Sigmoid colon (tissue), 7 donors: ENCODE data around the gene PLPP6. TPM values are rescaled to one million over a fixed set of nuclear protein-coding genes. Genes with fewer than 3 reads are reported as not detected.
A peak's percentile ranks its signal among the peaks of the same experiment; 100 is the strongest.

Experiments used
- DNase-seq: peaks from one replicate; pipeline ENCODE4 v3.0.0-alpha.2; 2019
- H3K27ac ChIP-seq, 4 donors: fragments of 200-600 bp; sonication (generic); one replicate each; pipeline ENCODE4 v1.5.1; 2016 to 2019; ENCODE audit warnings: mild to moderate bottlenecking in 1 of 4
- H3K27me3 ChIP-seq, 3 donors: fragments of 200-600 bp; sonication (generic); one replicate each; pipeline ENCODE4 v1.5.1; 2019; ENCODE audit warnings: mild to moderate bottlenecking in 1 of 3
- H3K36me3 ChIP-seq, 4 donors: fragments of 200-600 bp; sonication (generic); one replicate each; pipeline ENCODE4 v1.5.1; 2016 to 2019
- H3K4me1 ChIP-seq, 4 donors: fragments of 200-600 bp; sonication (generic); one replicate each; pipeline ENCODE4 v1.5.1; 2017 to 2019
- H3K4me3 ChIP-seq, 4 donors: fragments of 200-600 bp; sonication (generic); one replicate each; pipeline ENCODE4 v1.5.1; 2017 to 2019; ENCODE audit warnings: mild to moderate bottlenecking in 2 of 4, moderate library complexity in 1 of 4
- H3K9me3 ChIP-seq, 4 donors: fragments of 200-600 bp in 3 of 4; sonication (generic) in 3 of 4; one replicate each; pipeline versions ENCODE4 v1.5.1 to v1.6.1; 2013 to 2019
- CTCF ChIP-seq, 4 experiments: fragments of 450-650 bp in 3 of 4; fragments of 200-600 bp in 1 of 4; IDR thresholded peaks; one replicate each; pipeline ENCODE4 v1.5.1; 2016 to 2019; ENCODE audit warnings: antibody characterized with exemption in 4 of 4, mild to moderate bottlenecking in 3 of 4, moderate library complexity in 2 of 4
- EP300 ChIP-seq, 4 donors: sonication (generic); formaldehyde crosslinking; IDR thresholded peaks; one replicate each; pipeline ENCODE4 v1.6.1; 2017; ENCODE audit warnings: antibody characterized with exemption in 4 of 4
- POLR2A ChIP-seq, 2 donors: fragments of 450-650 bp; IDR thresholded peaks; one replicate each; pipeline ENCODE4 v1.6.1; 2016; ENCODE audit warnings: antibody characterized with exemption in 2 of 2, mild to moderate bottlenecking in 2 of 2, moderate library complexity in 2 of 2
- POLR2AphosphoS5 ChIP-seq, 4 donors: sonication (generic); formaldehyde crosslinking; IDR thresholded peaks; one replicate each; pipeline ENCODE4 v1.6.1; 2017; ENCODE audit warnings: antibody characterized with exemption in 4 of 4
- WGBS, 2 donors: extraction: QIAGEN DNeasy Blood & Tissue Kit; methylation state at CpG; one replicate each; pipeline ENCODE4 v1.1.7; 2013; 5-methylcytosine and 5-hydroxymethylcytosine counted together
- intact Hi-C: fragments of 100-400 bp; cut with DNase I; formaldehyde crosslinking; loops from one replicate; pipeline ENCODE4 v1.15.1; 2023
- polyA plus RNA-seq, 3 donors: library from polyadenylated mRNA; stranded (reverse); fragments of 200-250 nt; gene quantifications; one replicate each; pipeline ENCODE4 v1.2.3, GENCODE V29; 2013
- total RNA-seq, 4 donors: library from RNA; depleted of rRNA; stranded (reverse); fragments of >200 nt; gene quantifications; one replicate each; pipeline ENCODE4 v1.1.0, GENCODE V29; 2016
- donor health status: healthy with polysubstance abuse.
- donor health status: Bipolar disorder and iron deficiency.
- donor health status: healthy.

Gene PLPP6
- total and polyA plus RNA-seq, 7 donors = 3.0 to 10.7 (median 3.7) TPM

- DNase-seq = no peak
- 85 to 91% methylated on average over 10 of the region's 10 CpGs for WGBS, 2 donors
- H3K36me3 ChIP-seq = no peaks in the 10 kb centered on the region
Measured at GRCh38 chr9:4622016-4622415, 40.1 kb upstream of the PLPP6 start.

GRCh38 chr9:4630836-4631235, 31.3 kb upstream of the PLPP6 start:
- DNase-seq = no peak
- WGBS, 2 donors = 46 to 67% methylated on average over 2 of the region's 2 CpGs
- H3K4me1 ChIP-seq = no peaks in the 10 kb centered on the region
- H3K27me3 ChIP-seq = no peaks in the 10 kb centered on the region
- H3K36me3 ChIP-seq = no peaks in the 10 kb centered on the region
- intact Hi-C loops = no loop called here
- TF ChIP-seq POLR2A (IDR thresholded peaks at IDR 0.05) = no peak
- TF ChIP-seq CTCF (IDR thresholded peaks at IDR 0.05) = no peak
- TF ChIP-seq EP300 (IDR thresholded peaks at IDR 0.05) = no peak
- no peak for TF ChIP-seq POLR2AphosphoS5 (IDR thresholded peaks at IDR 0.05)
- no peaks in the 10 kb centered on the region for H3K9me3 ChIP-seq
- no peak overlapping the region for H3K4me3 ChIP-seq
- no peak overlapping the region for H3K27ac ChIP-seq

More at GRCh38 chr9:4622016-4622415, 40.1 kb upstream of the PLPP6 start:
- no peak overlapping the region for H3K4me3 ChIP-seq
- intact Hi-C loops = no loop called here
- H3K9me3 ChIP-seq = no peaks in the 10 kb centered on the region
- no peak for TF ChIP-seq POLR2A (IDR thresholded peaks at IDR 0.05)
- no peak for TF ChIP-seq POLR2AphosphoS5 (IDR thresholded peaks at IDR 0.05)
- no peak for TF ChIP-seq CTCF (IDR thresholded peaks at IDR 0.05)
- TF ChIP-seq EP300 (IDR thresholded peaks at IDR 0.05) = no peak
- no peak overlapping the region for H3K27ac ChIP-seq
- no peaks in the 10 kb centered on the region for H3K27me3 ChIP-seq
- no peaks in the 10 kb centered on the region for H3K4me1 ChIP-seq

- 81 to 89% methylated on average over 3 of the region's 3 CpGs for WGBS, 2 donors
- TF ChIP-seq POLR2A (IDR thresholded peaks at IDR 0.05) = no peak
- no peak overlapping the region for H3K4me3 ChIP-seq
- no peaks in the 10 kb centered on the region for H3K4me1 ChIP-seq
- DNase-seq = no peak
- no peaks in the 10 kb centered on the region for H3K27me3 ChIP-seq
- no peak overlapping the region for H3K27ac ChIP-seq
- intact Hi-C loops = loop anchor here (1.0 kb wide), 1 partner anchor 255 kb away; no protein-coding TSS in a partner anchor
- no peaks in the 10 kb centered on the region for H3K36me3 ChIP-seq
- H3K9me3 ChIP-seq = no peaks in the 10 kb centered on the region
Measured at GRCh38 chr9:4638968-4639367, 23.1 kb upstream of the PLPP6 start.

- intact Hi-C loops = loop anchor here (1.0 kb wide), 1 partner anchor 255 kb away; no protein-coding TSS in a partner anchor
- WGBS, 2 donors = 59% methylated on average over 2 of the region's 2 CpGs
Measured at GRCh38 chr9:4639420-4639819, 22.7 kb upstream of the PLPP6 start.

GRCh38 chr9:4640027-4640426, 22.1 kb upstream of the PLPP6 start:
- H3K27me3 ChIP-seq = no peaks in the 10 kb centered on the region
- TF ChIP-seq CTCF (IDR thresholded peaks at IDR 0.05) = peak; percentile 23 to 62 (median 42)
- TF ChIP-seq POLR2AphosphoS5 (IDR thresholded peaks at IDR 0.05) = no peak
- H3K4me1 ChIP-seq = no peaks in the 10 kb centered on the region
- no peaks in the 10 kb centered on the region for H3K36me3 ChIP-seq
- WGBS, 2 donors = 69 to 73% methylated on average over 2 of the region's 2 CpGs
- intact Hi-C loops = no loop called here
- no peak overlapping the region for H3K27ac ChIP-seq
- DNase-seq = no peak
- no peaks in the 10 kb centered on the region for H3K9me3 ChIP-seq
- H3K4me3 ChIP-seq = no peak overlapping the region

More at GRCh38 chr9:4639420-4639819, 22.7 kb upstream of the PLPP6 start:
- Histone ChIP-seq H3K36me3 (no peaks in the 10 kb centered on the region), H3K4me3 (no peak overlapping the region), H3K9me3 (no peaks in the 10 kb centered on the region), H3K4me1 (no peaks in the 10 kb centered on the region), H3K27me3 (no peaks in the 10 kb centered on the region), H3K27ac (no peak overlapping the region)
- no peak for DNase-seq
- no peak for TF ChIP-seq EP300 (IDR thresholded peaks at IDR 0.05)
- TF ChIP-seq POLR2AphosphoS5 (IDR thresholded peaks at IDR 0.05) = no peak
- TF ChIP-seq POLR2A (IDR thresholded peaks at IDR 0.05) = no peak
- no peak for TF ChIP-seq CTCF (IDR thresholded peaks at IDR 0.05)
